ENCODE measurements around the gene AGPS.
"Not testable (repeated sequence)": the region's sequence is repeated elsewhere in the genome, so short reads cannot be mapped to it uniquely, and the experiment has no call there.

Gene AGPS

GRCh38 chr2:177391822-177392372 lies 676 bp upstream of the AGPS start:
- DNase-seq, result no peak

DNA sequence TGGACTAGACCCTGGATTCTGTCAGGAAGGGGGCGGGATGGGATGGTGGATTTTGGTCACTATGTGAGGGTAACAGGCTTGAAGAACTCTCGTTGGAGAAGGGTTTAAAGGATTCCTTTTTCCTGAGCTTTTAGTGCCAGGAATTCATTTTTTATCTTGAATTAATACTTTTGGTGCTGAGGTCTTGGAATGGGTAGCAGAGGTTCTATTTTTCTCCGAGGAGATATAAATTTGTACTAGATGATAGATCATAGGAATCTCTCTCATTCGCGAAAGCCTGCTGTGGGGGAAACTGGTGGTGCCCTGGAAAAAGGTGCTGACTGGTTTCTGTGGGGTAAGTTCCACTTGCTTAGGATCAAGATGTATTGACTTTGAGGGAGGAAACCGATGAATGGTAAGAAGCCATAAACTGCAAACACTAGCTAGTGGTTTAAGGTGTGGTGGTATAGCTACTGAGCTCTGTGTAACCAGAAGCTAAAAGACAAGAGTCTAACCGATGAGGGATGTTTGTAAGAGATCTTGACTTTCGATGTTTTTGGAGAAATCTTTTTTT lies 706 bp downstream of the AGPS start:
- DNase-seq, result no peak

DNA sequence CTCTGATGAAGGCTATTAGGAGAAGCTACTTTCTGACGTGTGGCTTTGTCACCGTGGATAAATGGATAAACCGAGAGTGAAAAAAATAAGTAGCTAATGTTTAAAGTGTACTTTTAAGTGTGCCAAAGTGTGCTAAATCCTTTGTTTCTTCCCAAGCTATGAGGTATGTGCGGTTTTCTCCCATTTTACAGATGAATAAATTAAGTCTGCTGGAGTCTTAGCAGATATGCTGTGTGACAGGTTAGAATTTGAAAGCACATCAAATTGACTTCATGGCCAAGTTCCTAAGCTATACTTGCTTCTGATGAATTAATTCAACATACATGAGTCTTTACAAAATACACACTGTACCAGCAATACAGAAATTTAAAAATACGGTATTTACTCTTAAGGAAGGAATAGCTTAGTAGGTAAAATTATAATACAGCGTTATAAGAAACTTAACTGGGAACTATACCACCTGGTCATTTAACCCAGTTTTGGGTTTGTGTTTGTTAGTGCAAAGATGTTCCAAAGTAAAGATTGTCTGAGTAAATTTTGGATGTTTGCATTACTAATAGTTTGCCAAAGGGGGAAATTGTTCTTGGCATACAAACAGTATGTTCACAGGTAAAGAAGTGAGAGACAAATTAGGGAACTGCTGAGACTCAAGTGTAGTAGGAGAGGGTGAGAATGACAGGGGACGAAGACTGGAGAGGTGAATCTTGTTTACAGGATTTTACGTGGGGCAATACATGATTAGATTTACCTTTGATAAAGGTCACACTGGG lies 1.4 kb downstream of the AGPS start:
- no peak for DNase-seq

DNA sequence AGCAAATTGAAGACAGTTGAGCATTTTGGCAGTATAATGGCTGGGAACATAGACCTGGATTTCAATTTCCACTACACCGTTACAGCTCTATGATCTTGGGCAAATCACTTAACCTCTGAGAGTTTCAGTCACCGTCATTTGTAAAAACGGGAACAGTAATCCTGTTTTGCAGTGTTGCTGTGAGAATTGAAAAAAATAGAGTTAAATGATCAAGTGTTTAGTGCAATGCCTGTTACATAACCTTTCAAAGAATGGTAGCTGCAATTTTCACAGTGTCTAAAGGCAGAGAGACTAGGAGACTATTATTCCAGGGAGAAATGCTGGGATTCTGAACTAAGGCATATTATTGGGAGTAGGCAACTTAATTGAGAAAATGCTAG lies 2.0 kb downstream of the AGPS start:
- DNase-seq, result no peak

DNA sequence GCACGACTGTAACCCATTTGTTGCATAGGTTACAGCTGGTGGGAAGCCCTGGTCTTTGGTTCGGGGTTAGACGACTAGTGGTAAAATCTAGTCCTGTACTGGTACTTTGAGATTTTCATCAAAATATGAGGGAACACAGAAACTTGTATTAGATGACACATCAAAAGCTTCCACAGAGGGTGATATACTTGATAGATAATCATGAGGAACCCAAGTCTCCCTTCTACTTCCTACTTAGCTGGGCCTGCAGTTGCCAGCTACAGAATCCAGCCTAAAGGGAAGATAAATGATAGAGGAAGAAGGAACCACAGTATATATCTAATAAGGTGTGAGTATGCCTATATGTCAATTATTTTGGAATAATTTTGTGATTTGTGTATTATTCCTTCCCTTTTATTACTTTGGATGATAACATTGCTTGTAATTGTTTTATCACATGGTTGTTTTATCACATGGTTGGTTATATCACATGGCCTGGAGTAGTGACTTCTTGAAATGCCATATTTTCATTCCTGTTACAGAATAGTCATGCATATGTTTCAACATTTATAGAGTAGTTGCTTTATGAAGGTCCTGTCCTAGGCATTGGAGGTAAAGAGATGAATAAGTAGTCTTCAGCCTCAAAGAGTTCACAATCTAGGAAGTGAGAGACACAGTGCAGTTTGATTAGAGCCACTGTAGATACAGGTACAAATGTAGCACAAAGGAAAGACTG lies 2.9 kb downstream of the AGPS start:
- DNase-seq, result no peak

DNA sequence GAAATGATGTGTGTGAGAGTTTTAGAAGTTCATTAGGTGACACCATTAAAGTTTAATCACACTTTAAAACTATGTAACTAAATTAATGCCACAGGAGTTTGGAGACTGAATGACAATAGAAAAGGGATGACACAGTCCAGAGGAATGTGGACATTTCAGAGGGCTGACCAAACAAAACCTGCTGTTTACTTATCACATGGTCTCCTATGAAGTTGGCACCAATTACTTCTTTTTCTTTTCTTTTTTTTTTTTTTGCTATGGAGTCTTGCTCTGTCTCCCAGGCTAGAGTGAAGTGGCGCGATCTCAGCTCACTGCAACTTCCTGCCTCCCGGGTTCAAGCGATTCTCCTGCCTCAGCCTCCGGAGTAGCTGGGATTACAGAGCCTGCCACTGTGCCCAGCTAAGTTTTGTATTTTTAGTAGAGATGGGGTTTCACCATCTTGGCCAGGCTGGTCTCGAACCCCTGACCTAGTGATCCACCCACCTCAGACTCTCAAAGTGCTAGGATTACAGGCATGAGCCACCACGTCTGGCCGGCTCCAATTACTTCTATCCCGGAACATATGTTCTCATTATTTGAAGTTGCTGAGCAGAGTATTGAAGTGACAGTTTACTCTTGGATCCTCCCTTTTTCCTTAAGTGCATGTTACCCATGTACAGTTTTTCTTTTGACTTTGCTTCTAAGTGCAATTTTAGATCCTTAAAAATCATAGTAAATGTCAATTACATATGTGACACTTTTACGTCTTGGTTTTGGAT lies 4.3 kb downstream of the AGPS start:
- DNase-seq, result peak; percentile 58

DNA sequence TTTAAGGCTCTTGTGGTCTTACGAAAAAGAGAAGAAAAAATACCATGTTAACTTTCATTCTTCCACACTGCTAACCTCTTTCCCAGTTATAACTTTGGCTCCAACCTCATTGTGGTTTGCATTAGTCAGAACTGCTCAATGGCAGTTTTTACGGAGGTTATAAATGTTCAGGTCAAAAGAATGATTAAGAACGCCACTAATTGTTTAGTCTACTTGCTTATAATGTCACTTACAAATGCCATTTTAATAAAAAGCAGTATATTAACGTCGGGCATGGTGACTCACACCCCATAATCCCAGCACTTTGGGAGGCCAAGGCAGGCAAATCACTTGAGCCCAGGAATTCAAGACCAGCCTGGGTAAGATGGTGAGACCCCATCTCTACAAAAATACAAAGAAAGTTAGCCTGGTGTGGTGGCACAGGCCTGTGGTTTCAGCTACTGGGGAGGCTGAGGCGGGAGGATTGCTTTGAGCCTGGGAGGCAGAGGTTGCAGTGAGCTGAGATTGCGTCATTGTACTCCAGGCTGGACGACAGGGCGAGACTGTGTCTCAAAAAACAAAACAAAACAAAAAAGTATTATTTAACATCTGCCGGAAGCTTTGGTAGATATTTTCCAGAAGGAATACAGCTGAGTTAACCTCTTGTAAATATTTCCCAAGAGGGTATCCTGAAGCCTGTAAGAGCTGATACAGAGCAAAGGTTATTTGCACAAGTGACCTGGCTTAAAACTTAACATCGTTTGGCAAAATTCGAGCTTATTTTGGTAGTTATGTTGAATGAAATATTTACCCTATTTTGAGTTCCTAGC lies 5.1 kb downstream of the AGPS start:
- no peak for DNase-seq

- no peak for DNase-seq
These were observed 5.7 kb downstream of the AGPS start for GRCh38 chr2:177398290-177398683.

- no peak for DNase-seq
These were observed 6.2 kb downstream of the AGPS start for GRCh38 chr2:177398791-177399190.

DNA sequence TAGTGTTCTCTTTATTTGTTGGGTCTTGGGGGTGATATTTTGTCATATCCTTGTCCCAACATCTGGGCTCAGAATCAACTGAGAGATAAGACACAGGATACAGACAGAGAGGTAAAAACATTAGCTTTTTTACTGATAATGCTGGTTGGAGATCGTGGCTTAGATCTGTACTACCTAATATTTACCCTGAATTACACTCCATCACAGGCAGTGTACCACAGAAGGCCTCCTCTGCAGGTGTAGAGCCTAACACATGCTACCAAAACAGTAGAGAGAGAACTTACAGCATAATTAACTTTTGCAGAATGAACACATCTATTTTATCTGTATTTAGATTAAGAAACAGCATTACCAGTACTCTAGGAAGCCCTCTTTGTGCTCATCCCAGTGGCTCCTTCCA lies 6.8 kb downstream of the AGPS start:
- DNase-seq, result no peak

- DNase-seq, result no peak
These were observed 7.9 kb downstream of the AGPS start for GRCh38 chr2:177400337-177400923.

DNA sequence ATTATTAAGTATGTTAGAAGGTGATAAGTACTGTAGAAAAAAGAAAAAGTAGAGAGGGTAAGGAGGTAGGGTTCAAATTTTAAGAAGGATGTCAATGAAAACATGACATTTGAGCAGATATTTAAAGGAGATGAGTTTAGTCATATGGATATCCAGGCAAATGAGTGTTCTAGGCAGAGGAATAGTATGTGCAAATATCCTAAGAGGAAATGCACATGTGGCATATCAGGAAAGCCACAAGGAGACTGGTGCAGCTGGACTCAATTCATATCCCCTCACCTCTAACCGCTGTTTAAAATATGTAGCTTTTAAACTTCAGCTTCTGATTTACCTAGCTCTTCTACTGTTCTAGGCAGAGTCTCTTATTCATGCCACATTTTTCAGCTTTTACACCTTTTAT lies 9.5 kb downstream of the AGPS start:
- no peak for DNase-seq

DNA sequence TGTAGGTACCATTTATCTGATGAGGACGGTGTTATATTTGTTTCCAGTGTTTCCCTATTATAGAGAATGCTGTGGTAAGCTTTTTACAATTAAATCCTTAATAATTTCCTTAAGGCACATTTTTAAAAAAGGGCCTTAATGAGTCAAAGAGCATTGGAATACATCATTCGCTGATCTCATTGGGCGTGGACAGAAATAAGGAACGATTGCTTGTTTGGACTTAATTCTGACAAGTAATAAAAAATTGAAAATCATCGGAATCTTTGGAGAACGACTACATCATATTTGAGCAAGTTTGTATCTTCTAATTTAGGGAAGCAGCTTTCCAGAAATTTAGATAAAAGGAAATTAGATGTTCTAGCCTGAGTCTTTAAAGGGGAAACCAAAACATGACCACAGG lies 11.3 kb downstream of the AGPS start:
- DNase-seq, result no peak

DNA sequence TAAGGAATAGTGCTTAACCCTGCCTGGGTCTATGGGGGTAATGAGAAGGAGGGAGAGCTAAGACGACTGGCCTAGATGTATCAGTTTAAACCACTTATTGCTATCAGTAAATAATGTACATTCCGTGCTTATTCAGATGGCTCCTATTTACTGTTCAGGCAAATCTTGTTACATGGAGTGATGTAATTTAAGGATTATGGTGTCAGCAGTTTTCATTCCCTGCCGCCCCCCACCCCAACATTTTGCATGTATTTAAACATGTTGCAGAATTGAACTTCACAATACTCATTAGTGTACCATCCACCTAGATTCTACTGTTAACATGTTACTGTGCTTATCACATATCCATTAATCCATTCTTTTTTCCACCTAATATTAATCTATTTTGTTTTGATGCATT lies 11.7 kb downstream of the AGPS start:
- no peak for DNase-seq

DNA sequence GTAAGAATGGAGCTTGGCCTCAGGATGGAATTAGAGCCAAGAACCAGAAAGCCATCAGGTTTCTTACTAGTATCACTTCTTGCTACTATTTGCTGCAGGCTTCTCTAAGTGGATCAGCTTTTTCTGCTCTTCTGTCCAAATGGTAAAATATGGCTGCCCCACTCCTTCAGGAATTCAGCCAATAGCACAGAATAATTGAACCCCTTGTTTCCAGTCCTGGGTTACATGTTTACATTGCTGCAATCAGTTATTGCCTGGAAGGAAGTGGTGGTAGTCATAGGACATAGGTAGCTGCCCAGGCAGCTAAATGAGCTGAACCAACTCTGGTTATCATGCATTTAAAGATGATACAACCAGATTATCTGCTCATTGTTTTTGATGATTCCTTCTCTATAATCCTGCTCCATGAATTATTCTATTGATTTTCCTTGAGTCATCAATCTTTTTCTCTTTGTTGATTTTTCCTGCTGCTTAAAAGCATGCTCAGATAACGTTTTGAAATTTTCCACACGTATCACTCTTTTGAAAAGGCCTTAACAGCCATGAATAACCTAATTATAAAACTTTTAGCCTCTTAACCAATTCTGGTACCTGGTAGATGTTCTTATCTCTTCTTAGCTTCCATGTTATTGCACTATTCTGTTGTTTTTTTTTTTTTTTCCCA lies 12.6 kb downstream of the AGPS start:
- no peak for DNase-seq

GRCh38 chr2:177406182-177406581 lies 13.6 kb downstream of the AGPS start:
- no peak for DNase-seq

DNA sequence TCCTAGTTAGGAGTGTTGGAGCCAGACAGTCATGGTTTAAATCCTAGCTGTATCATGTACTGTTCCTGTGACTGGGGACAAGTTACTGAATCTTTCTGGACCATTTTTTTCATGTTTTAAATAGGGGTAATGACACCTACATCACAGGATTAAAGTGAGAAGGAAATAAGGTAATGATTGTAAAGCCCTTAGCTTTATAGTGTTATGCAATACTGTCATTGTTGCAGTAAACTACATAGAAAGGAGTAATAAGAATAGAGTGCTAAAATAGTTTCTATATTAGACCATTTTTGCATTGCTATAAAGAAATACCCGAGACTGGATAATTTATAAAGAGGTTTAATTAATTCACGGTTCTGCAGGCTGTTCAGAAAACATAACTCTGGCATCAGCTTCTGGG lies 14.5 kb downstream of the AGPS start:
- no peak for DNase-seq

GRCh38 chr2:177410629-177411028 lies 18.1 kb downstream of the AGPS start:
- not testable (repeated sequence) for DNase-seq

DNA sequence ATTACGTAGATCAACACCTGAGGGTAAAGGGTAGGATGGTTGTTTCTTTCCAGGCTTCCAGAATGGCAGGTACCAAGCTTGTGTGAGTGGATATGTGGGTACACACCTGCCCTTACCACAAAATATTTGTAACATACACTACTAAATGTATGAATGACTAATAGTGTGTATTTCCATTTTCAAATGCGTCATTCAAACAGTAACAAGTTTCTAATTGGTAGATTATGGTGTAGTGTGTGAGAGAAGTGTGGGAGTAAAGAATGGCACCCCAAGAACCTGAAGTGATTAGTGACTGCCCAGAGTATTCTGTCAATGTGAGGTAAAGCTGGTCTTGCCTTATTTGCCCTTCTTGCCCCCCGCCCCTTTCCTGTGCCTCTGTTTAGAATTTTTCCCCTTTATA lies 21.1 kb downstream of the AGPS start:
- no peak for DNase-seq

- peak; percentile 14 for DNase-seq
These were observed 26.7 kb downstream of the AGPS start for GRCh38 chr2:177419274-177419673.

- no peak for DNase-seq
These were observed 29.7 kb downstream of the AGPS start for GRCh38 chr2:177422271-177422670.
